ENCODE measurements around the gene ZNF319. TPM values are rescaled to one million over a fixed set of nuclear protein-coding genes. Genes with fewer than 3 reads are reported as not detected.
A peak's percentile ranks its signal among the peaks of the same experiment; 100 is the strongest.

ZNF319 gene
- total and polyA plus RNA-seq, 2 of the 8 experiments (the other 6 are each of a cell fraction or from before 2014, with no cell fraction given): 3.3 to 5.5 TPM

DNA sequence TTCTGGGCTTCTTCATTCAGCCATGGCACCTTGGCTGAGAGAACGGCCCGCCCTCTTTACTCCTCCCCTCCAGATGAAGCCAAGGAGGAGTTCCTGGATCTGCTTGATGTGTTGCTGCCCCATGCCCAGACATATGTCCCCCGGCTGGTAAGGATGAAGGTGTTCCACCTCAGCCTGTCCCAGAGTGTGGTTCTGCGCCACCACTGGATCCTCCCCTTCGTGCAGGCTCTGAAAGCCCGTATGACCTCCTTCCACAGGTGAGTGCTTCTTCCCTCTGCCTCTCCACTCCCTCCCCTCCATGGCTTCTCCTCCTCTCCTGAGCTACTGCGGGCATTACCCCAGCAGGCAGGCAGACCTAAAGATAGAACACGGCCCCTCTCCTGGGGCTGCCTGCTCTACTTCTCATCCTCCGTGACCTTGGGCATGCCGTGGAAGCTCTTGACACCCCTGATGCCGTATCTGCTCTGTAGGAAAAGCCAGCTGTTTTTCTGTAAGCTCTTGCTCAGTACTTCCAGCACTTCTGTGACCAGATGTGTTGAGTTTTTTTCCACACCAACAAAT lies 9.5 kb upstream of the ZNF319 start:
- CTCF ChIA-PET (ENCODE audit: partially characterized antibody): interaction anchor here (0.9 to 2.8 kb wide), 15 partner anchors 9 to 361 kb away, joined by 3 to 12 read pairs (median 4); partner anchors contain the start of genes USB1 and ZNF319
- DNase-seq (ENCODE audit: low read depth in 1 of 2, low spot score in 2 of 2): no peak
- POLR2A ChIA-PET (ENCODE audit: partially characterized antibody): interaction anchor here (1.5 to 1.6 kb wide), 2 partner anchors 9 to 119 kb away, joined by 6 to 7 read pairs; partner anchors contain the start of genes CFAP20, USB1 and ZNF319

More for the DNA sequence above, 9.5 kb upstream of the ZNF319 start:
- Histone ChIP-seq H2BK15ac (ENCODE audit: low read length) (no peak overlapping the region), H3K4ac (replicated peaks; ENCODE audit: insufficient read length, low read depth, low read length) (no peak overlapping the region), H3K23me2 (ENCODE audit: low read depth, low read length) (no peaks in the 10 kb centered on the region), H3K79me2 (ENCODE audit: control insufficient read depth in 1 of 2, insufficient read depth in 2 of 2, low read length in 2 of 2) (peaks cover 0 to 6% of the 10 kb centered on the region in 2 experiments; a peak in 1 of 4 replicates), H4K20me1 (replicated peaks in 1 of 2; ENCODE audit: control insufficient read depth in 1 of 2, insufficient read depth in 2 of 2, low read length in 2 of 2) (peaks cover 0 to 2% of the 10 kb centered on the region in 2 experiments), H3K18ac (ENCODE audit: extremely low read depth, low read length) (no peak overlapping the region), H3K79me1 (ENCODE audit: low read depth, low read length) (no peaks in the 10 kb centered on the region), H2AFZ (ENCODE audit: low read length) (no peak overlapping the region), H4K5ac (ENCODE audit: insufficient read length, low read depth, low read length) (no peak overlapping the region), H3K23ac (ENCODE audit: insufficient read length) (no peak overlapping the region), H3K27ac (ENCODE audit: low read depth, low read length) (no peak overlapping the region), H3K4me2 (ENCODE audit: insufficient read depth in 1 of 2, low read depth in 2 of 2, low read length in 2 of 2) (no peak overlapping the region), H2AK5ac (ENCODE audit: low read depth, low read length) (peak overlapping the region; percentile 65; the same call in 1 of the 2 replicates), H3K4me3 (ENCODE audit: extremely low read depth in 1 of 4, insufficient read depth in 2 of 4, low read depth in 3 of 4, low read length in 4 of 4) (no peak overlapping the region), H4K91ac (replicated peaks; ENCODE audit: insufficient read length, low read length) (no peak overlapping the region), H3K4me1 (replicated peaks in 1 of 4; ENCODE audit: control insufficient read depth in 3 of 4, insufficient read depth in 4 of 4, low read length in 3 of 4) (peaks cover 0 to 4% (median 1%) of the 10 kb centered on the region in 4 experiments; a peak in 3 of 7 replicates), H3K14ac (ENCODE audit: insufficient read length) (no peak overlapping the region), H2BK20ac (ENCODE audit: low read length) (peak overlapping the region; percentile 48; the same call in 1 of the 2 replicates), H3K27me3 (replicated peaks in 1 of 4; ENCODE audit: control insufficient read depth in 3 of 4, extremely low read depth in 1 of 4, insufficient read depth in 3 of 4, low read length in 3 of 4) (no peaks in the 10 kb centered on the region), H2BK120ac (replicated peaks; ENCODE audit: low read depth, low read length) (no peak overlapping the region), H3K56ac (replicated peaks; ENCODE audit: insufficient read length, low read depth, low read length) (no peak overlapping the region), H2BK5ac (ENCODE audit: low read depth, low read length) (0 out of 2 replicates have a peak overlapping the region, but pooled peaks have one; percentile 35), H2BK12ac (ENCODE audit: low read depth, low read length) (0 out of 2 replicates have a peak overlapping the region, but pooled peaks have one; percentile 39), H3K9ac (replicated peaks in 1 of 4; ENCODE audit: extremely low read depth in 1 of 4, low read depth in 3 of 4, low read length in 3 of 4) (no peak overlapping the region), H3K9me3 (ENCODE audit: insufficient read depth in 2 of 2, low read depth in 1 of 2, low read length in 1 of 2) (no peaks in the 10 kb centered on the region), H3K36me3 (ENCODE audit: control insufficient read depth in 2 of 4, insufficient read depth in 4 of 4, low read length in 3 of 4) (peaks cover 0 to 17% (median 3%) of the 10 kb centered on the region in 4 experiments; a peak in 5 of 8 replicates), H4K8ac (ENCODE audit: extremely low read depth, insufficient read depth, low read length) (no peak overlapping the region)
- no peak for TF ChIP-seq ZNF274 (IDR thresholded peaks at IDR 0.05; ENCODE audit: borderline replicate concordance, extremely low read depth, low read length)
- TF ChIP-seq SIX5 (IDR thresholded peaks at IDR 0.05; ENCODE audit: low read depth, low read length): no peak
- no peak for TF ChIP-seq JUND (IDR thresholded peaks at IDR 0.05; ENCODE audit: low read length)
- 93% methylated on average over 10 of the region's 11 CpGs; no CpG with 5 or more reads in 1 of the 2 experiments for WGBS, 2 experiments (ENCODE audit: extremely low coverage in 1 of 2, insufficient coverage in 1 of 2, insufficient read length in 1 of 2, insufficient replicate concordance in 2 of 2, low coverage in 1 of 2, low lambda C conversion rate in 2 of 2, missing lambda C conversion rate in 1 of 2)
- FAIRE-seq: no peak
